ENCODE measurements around the gene C5AR1. TPM values are rescaled to one million over a fixed set of nuclear protein-coding genes. Genes with fewer than 3 reads are reported as not detected.
"Not testable (repeated sequence)": the region's sequence is repeated elsewhere in the genome, so short reads cannot be mapped to it uniquely, and the experiment has no call there.

The C5AR1 gene
- total RNA-seq, 4 donors from 2014 or later: 1.2 to 3.5 (median 1.8) TPM

- TF ChIP-seq CTCF (IDR thresholded peaks at IDR 0.05) (peak in 5 of 6 experiments; percentile 47 to 69 (median 58)), POLR2A (IDR thresholded peaks at IDR 0.05) (no peak)
- Histone ChIP-seq H3K27ac (no peak overlapping the region), H3K4me1 (no peaks in the 10 kb centered on the region), H3K4me3 (replicated peaks in 1 of 3) (no peak overlapping the region), H3K27me3 (no peaks in the 10 kb centered on the region), H3K36me3 (no peaks in the 10 kb centered on the region), H3K9me3 (no peaks in the 10 kb centered on the region)
- WGBS, 2 donors: 29 to 34% methylated on average over 11 to 12 of the region's 12 CpGs
- intact Hi-C loops (cut with DNase I): no loop called here
- peak; percentile 64 to 68 for DNase-seq
Observed at GRCh38 chr19:47296036-47296435, 13.6 kb upstream of the C5AR1 start.

- intact Hi-C loops (cut with DNase I); DNase-seq: not testable (repeated sequence)
Observed at GRCh38 chr19:47300867-47301266, 8.8 kb upstream of the C5AR1 start.

GRCh38 chr19:47302249-47302648 lies 7.4 kb upstream of the C5AR1 start:
- H3K36me3 ChIP-seq: no peaks in the 10 kb centered on the region
- intact Hi-C loops (cut with DNase I): no loop called here
- 84 to 91% methylated on average over 10 of the region's 10 CpGs for WGBS, 2 donors

More at GRCh38 chr19:47300867-47301266, 8.8 kb upstream of the C5AR1 start:
- not testable (repeated sequence) for H3K4me3 ChIP-seq (replicated peaks in 1 of 3); H3K27me3 ChIP-seq; H3K27ac ChIP-seq; H3K36me3 ChIP-seq; H3K9me3 ChIP-seq; H3K4me1 ChIP-seq
- whole genome bisulfite sequencing, 2 donors: 94 to 96% methylated on average over 14 of the region's 14 CpGs

GRCh38 chr19:47303966-47304365 lies 5.7 kb upstream of the C5AR1 start:
- Histone ChIP-seq H3K27ac (no peak overlapping the region), H3K4me1 (peaks cover 5 to 8% of the 10 kb centered on the region in 2 donors), H3K4me3 (replicated peaks in 1 of 3) (no peak overlapping the region), H3K9me3 (no peaks in the 10 kb centered on the region), H3K36me3 (no peaks in the 10 kb centered on the region), H3K27me3 (no peaks in the 10 kb centered on the region)
- WGBS, 2 donors: 84 to 91% methylated on average over 6 of the region's 6 CpGs
- no peak for DNase-seq
- TF ChIP-seq POLR2A (IDR thresholded peaks at IDR 0.05) (no peak), CTCF (IDR thresholded peaks at IDR 0.05) (no peak)
- intact Hi-C loops (cut with DNase I): no loop called here

More at GRCh38 chr19:47302249-47302648, 7.4 kb upstream of the C5AR1 start:
- Histone ChIP-seq H3K27me3 (no peaks in the 10 kb centered on the region), H3K4me3 (replicated peaks in 1 of 3) (no peak overlapping the region), H3K27ac (no peak overlapping the region), H3K4me1 (peaks cover 4 to 5% of the 10 kb centered on the region in 2 donors), H3K9me3 (no peaks in the 10 kb centered on the region)
- TF ChIP-seq CTCF (IDR thresholded peaks at IDR 0.05) (no peak), POLR2A (IDR thresholded peaks at IDR 0.05) (no peak)
- DNase-seq: no peak

- H3K4me3 ChIP-seq (replicated peaks in 1 of 3): no peak overlapping the region
- peaks cover 5 to 10% of the 10 kb centered on the region in 2 donors for H3K4me1 ChIP-seq
- no peak overlapping the region for H3K27ac ChIP-seq
- WGBS, 2 donors: 8 to 12% methylated on average over 14 of the region's 14 CpGs
- no peaks in the 10 kb centered on the region for H3K9me3 ChIP-seq
- peak; percentile 63 to 70 for DNase-seq
- intact Hi-C loops (cut with DNase I): no loop called here
- TF ChIP-seq POLR2A (IDR thresholded peaks at IDR 0.05) (no peak), CTCF (IDR thresholded peaks at IDR 0.05) (peak; percentile 69 to 95 (median 75))
- no peaks in the 10 kb centered on the region for H3K27me3 ChIP-seq
- no peaks in the 10 kb centered on the region for H3K36me3 ChIP-seq
Observed at GRCh38 chr19:47305309-47305751, 4.3 kb upstream of the C5AR1 start.

All from thyroid gland (tissue), 4 donors.